Prostate gland (tissue), 2 donors: ENCODE data around the gene HTR2B.

ENCODE experiments used
- CTCF ChIP-seq, 4 experiments: fragments of 200-600 bp in 2 of 4; fragments of 450-650 bp in 2 of 4; sonication (generic) in 2 of 4; IDR thresholded peaks; 1 replicate in 3 of 4; 2 replicates in 1 of 4; pipeline ENCODE4 v1.5.1; 2016 to 2019; ENCODE audit warnings: antibody characterized with exemption in 4 of 4, mild to moderate bottlenecking in 2 of 4, moderate library complexity in 2 of 4
- POLR2A ChIP-seq: fragments of 450-650 bp; IDR thresholded peaks from one replicate; pipeline ENCODE4 v1.6.1; 2016; ENCODE audit warnings: antibody characterized with exemption, mild to moderate bottlenecking

- TF ChIP-seq CTCF (IDR thresholded peaks at IDR 0.05): no peak
- TF ChIP-seq POLR2A: no peak
These were observed 7.7 kb downstream of the HTR2B start for GRCh38 chr2:231117148-231117547.
